ENCODE data around the gene TFAP2C.

DNA sequence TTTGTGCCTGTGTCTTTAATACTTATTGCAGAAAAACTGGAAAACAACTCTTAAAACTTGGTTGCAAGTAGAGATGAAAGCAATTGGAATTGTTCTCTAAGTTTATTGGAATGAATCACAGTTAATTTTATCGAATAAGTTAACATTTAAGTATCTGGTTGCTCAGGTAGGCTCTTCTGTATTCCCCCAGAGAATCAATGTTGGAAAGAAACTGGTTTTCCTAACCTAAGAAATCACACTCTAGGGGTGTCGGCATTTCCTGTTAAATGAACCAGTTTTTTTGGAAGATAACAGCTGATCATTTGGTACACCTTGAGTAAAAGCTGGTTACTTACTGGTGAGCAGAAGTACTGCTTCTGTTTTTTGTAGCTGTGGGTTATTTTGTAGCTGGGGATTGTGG lies 5.2 kb downstream of the TFAP2C start:
- no peak for TF ChIP-seq EZH2 (IDR thresholded peaks at IDR 0.05; ENCODE audit: low read length, unreplicated experiment)
- TF ChIP-seq, protein P1, sequence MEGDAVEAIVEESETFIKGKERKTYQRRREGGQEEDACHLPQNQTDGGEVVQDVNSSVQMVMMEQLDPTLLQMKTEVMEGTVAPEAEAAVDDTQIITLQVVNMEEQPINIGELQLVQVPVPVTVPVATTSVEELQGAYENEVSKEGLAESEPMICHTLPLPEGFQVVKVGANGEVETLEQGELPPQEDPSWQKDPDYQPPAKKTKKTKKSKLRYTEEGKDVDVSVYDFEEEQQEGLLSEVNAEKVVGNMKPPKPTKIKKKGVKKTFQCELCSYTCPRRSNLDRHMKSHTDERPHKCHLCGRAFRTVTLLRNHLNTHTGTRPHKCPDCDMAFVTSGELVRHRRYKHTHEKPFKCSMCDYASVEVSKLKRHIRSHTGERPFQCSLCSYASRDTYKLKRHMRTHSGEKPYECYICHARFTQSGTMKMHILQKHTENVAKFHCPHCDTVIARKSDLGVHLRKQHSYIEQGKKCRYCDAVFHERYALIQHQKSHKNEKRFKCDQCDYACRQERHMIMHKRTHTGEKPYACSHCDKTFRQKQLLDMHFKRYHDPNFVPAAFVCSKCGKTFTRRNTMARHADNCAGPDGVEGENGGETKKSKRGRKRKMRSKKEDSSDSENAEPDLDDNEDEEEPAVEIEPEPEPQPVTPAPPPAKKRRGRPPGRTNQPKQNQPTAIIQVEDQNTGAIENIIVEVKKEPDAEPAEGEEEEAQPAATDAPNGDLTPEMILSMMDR (conservative IDR thresholded peaks at IDR 0.05; ENCODE audit: low read depth, low read length): no peak

Measured in PC-3 (cell line).